Stomach (tissue), 9 donors: Measurements from ENCODE around the gene SETD4. TPM values are rescaled to one million over a fixed set of nuclear protein-coding genes. Genes with fewer than 3 reads are reported as not detected.

Experiments
- DNase-seq, 2 donors: peaks; one replicate each; pipeline versions ENCODE4 v3.0.0 to v3.0.0-alpha.2; 2013 to 2019
- H3K27ac ChIP-seq, 5 donors: fragments of 200-600 bp in 4 of 5; sonication (generic) in 4 of 5; one replicate each; pipeline ENCODE4 v1.5.1; 2013 to 2019; ENCODE audit warnings: mild to moderate bottlenecking in 1 of 5, moderate library complexity in 1 of 5
- H3K27me3 ChIP-seq, 3 donors: fragments of 200-600 bp; sonication (generic); one replicate each; pipeline ENCODE4 v1.5.1; 2017 to 2019; ENCODE audit warnings: mixed run types in 1 of 3
- H3K36me3 ChIP-seq, 4 donors: fragments of 200-600 bp; sonication (generic); 1 replicate in 3 of 4; 2 replicates in 1 of 4; pipeline ENCODE4 v1.5.1; 2016 to 2019
- H3K4me1 ChIP-seq, 4 donors: fragments of 200-600 bp; sonication (generic); one replicate each; pipeline ENCODE4 v1.5.1; 2016 to 2019
- H3K4me3 ChIP-seq, 4 donors: fragments of 200-600 bp; sonication (generic) in 3 of 4; one replicate each; pipeline ENCODE4 v1.5.1; 2016 to 2019; ENCODE audit warnings: mild to moderate bottlenecking in 1 of 4
- H3K9me3 ChIP-seq, 4 donors: fragments of 200-600 bp; sonication (generic); one replicate each; pipeline ENCODE4 v1.5.1; 2016 to 2019
- EP300 ChIP-seq: sonication (generic); formaldehyde crosslinking; IDR thresholded peaks from one replicate; pipeline ENCODE4 v1.6.1; 2017; ENCODE audit warnings: antibody characterized with exemption
- POLR2A ChIP-seq, 4 donors: fragments of 450-650 bp; IDR thresholded peaks; one replicate each; pipeline ENCODE4 v1.6.1; 2016; ENCODE audit warnings: antibody characterized with exemption in 4 of 4, control low read depth in 2 of 4, mild to moderate bottlenecking in 1 of 4, moderate library complexity in 1 of 4
- POLR2AphosphoS5 ChIP-seq, 3 donors: sonication (generic); formaldehyde crosslinking; IDR thresholded peaks; one replicate each; pipeline ENCODE4 v1.6.1; 2016; ENCODE audit warnings: antibody characterized with exemption in 3 of 3
- WGBS, 5 donors: extraction: QIAGEN DNeasy Blood & Tissue Kit in 3 of 5; methylation state at CpG; one replicate each; pipeline versions ENCODE4 v1.1.5 to v1.1.7; 2013 to 2018; 5-methylcytosine and 5-hydroxymethylcytosine counted together
- intact Hi-C: fragments of 100-400 bp; cut with DNase I; formaldehyde crosslinking; loops from one replicate; pipeline ENCODE4 v1.15.1; 2023; ENCODE audit warnings: low total_unique reads
- polyA plus RNA-seq, 3 donors: library from polyadenylated mRNA; stranded (reverse); fragments of 200-250 nt; gene quantifications; one replicate each; pipeline ENCODE4 v1.2.3, GENCODE V29; 2013
- total RNA-seq, 5 donors: library from RNA; depleted of rRNA; stranded (reverse); fragments of >200 nt; gene quantifications; one replicate each; pipeline versions ENCODE4 v1.1.0 to v1.2.3, GENCODE V29; 2014 to 2016
- TF ChIP-seq, protein P1 (sequence below), 7 experiments: fragments of 450-650 bp in 4 of 7; fragments of 200-600 bp in 3 of 7; sonication (generic) in 3 of 7; IDR thresholded peaks; one replicate each; pipeline ENCODE4 v1.5.1; 2016 to 2019; ENCODE audit warnings: antibody characterized with exemption in 7 of 7, control low read depth in 2 of 7, mild to moderate bottlenecking in 1 of 7
- donor health status: healthy with polysubstance abuse.
- donor health status: Bipolar disorder and iron deficiency.
- donor health status: healthy.

Gene SETD4
- total and polyA plus RNA-seq, 8 donors: 6.9 to 87.5 (median 25.5) TPM

- Histone ChIP-seq H3K27ac (no peak overlapping the region), H3K4me3 (no peak overlapping the region), H3K36me3 (no peaks in the 10 kb centered on the region), H3K4me1 (no peaks in the 10 kb centered on the region), H3K27me3 (no peaks in the 10 kb centered on the region), H3K9me3 (no peaks in the 10 kb centered on the region)
- no peak for TF ChIP-seq POLR2AphosphoS5 (IDR thresholded peaks at IDR 0.05)
- no peak for TF ChIP-seq EP300
- TF ChIP-seq POLR2A (IDR thresholded peaks at IDR 0.05): no peak
- TF ChIP-seq, protein P1, sequence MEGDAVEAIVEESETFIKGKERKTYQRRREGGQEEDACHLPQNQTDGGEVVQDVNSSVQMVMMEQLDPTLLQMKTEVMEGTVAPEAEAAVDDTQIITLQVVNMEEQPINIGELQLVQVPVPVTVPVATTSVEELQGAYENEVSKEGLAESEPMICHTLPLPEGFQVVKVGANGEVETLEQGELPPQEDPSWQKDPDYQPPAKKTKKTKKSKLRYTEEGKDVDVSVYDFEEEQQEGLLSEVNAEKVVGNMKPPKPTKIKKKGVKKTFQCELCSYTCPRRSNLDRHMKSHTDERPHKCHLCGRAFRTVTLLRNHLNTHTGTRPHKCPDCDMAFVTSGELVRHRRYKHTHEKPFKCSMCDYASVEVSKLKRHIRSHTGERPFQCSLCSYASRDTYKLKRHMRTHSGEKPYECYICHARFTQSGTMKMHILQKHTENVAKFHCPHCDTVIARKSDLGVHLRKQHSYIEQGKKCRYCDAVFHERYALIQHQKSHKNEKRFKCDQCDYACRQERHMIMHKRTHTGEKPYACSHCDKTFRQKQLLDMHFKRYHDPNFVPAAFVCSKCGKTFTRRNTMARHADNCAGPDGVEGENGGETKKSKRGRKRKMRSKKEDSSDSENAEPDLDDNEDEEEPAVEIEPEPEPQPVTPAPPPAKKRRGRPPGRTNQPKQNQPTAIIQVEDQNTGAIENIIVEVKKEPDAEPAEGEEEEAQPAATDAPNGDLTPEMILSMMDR (IDR thresholded peaks at IDR 0.05): no peak
- no peak for DNase-seq
- intact Hi-C loops: no loop called here
- WGBS, 5 donors: 84 to 93% (median 88%) methylated on average over 5 of the region's 5 CpGs
These were observed 45.3 kb downstream of the SETD4 start for GRCh38 chr21:36015045-36015444.

DNA sequence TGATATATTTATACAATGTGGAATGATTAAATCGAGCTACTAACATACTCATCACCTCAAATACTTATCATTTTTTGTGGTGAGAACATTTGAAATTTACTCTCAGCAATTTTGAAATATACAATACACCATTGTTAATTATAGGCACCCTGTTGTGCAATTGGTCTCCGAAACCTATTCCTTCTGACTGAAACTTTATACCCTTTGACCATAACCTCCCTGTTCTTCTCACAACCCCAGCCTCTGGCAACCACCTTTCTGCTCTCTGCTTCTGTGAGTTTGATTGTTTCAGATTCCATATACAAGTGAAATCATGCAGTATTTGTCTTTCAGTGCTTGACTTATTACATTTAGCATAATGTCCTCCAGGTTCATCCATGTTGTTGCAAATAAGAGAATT, 49.5 kb downstream of the SETD4 start:
- Histone ChIP-seq H3K4me3 (no peak overlapping the region), H3K4me1 (no peaks in the 10 kb centered on the region), H3K36me3 (no peaks in the 10 kb centered on the region), H3K27me3 (no peaks in the 10 kb centered on the region), H3K27ac (no peak overlapping the region), H3K9me3 (no peaks in the 10 kb centered on the region)
- intact Hi-C loops: no loop called here
- TF ChIP-seq, protein P1 (IDR thresholded peaks at IDR 0.05): no peak
- TF ChIP-seq POLR2AphosphoS5 (IDR thresholded peaks at IDR 0.05): no peak
- WGBS, 5 donors: 73 to 88% (median 83%) methylated on average over 2 of the region's 2 CpGs
- DNase-seq: no peak

- peaks cover 0 to 7% (median 0%) of the 10 kb centered on the region in 4 donors for H3K4me1 ChIP-seq
- no peak for TF ChIP-seq EP300
- TF ChIP-seq, protein P1 (IDR thresholded peaks at IDR 0.05): no peak
- TF ChIP-seq POLR2A (IDR thresholded peaks at IDR 0.05): no peak
- TF ChIP-seq POLR2AphosphoS5 (IDR thresholded peaks at IDR 0.05): no peak
- intact Hi-C loops: no loop called here
- no peaks in the 10 kb centered on the region for H3K27me3 ChIP-seq
- 80 to 89% (median 82%) methylated on average over 2 of the region's 2 CpGs for WGBS, 5 donors
- no peaks in the 10 kb centered on the region for H3K36me3 ChIP-seq
- no peak for DNase-seq
- H3K9me3 ChIP-seq: no peaks in the 10 kb centered on the region
- no peak overlapping the region for H3K4me3 ChIP-seq
- no peak overlapping the region for H3K27ac ChIP-seq
These were observed 51.8 kb downstream of the SETD4 start for GRCh38 chr21:36008505-36008904.

GRCh38 chr21:36005879-36006400, 54.4 kb downstream of the SETD4 start:
- Histone ChIP-seq H3K27ac (peak overlapping the region in 3 of 5 donors; percentile 22 to 27 (median 25)), H3K4me3 (peak overlapping the region in 2 of 4 donors; percentile 2 to 7), H3K27me3 (no peaks in the 10 kb centered on the region), H3K4me1 (peaks cover 0 to 7% (median 0%) of the 10 kb centered on the region in 4 donors), H3K36me3 (no peaks in the 10 kb centered on the region), H3K9me3 (no peaks in the 10 kb centered on the region)
- TF ChIP-seq, protein P1 (IDR thresholded peaks at IDR 0.05): no peak
- TF ChIP-seq EP300 (no peak), POLR2A (IDR thresholded peaks at IDR 0.05) (no peak), POLR2AphosphoS5 (IDR thresholded peaks at IDR 0.05) (no peak)
- 79 to 97% (median 94%) methylated on average over 5 of the region's 5 CpGs for WGBS, 5 donors
- intact Hi-C loops: no loop called here
- no peak for DNase-seq
